Jurkat, Clone E6-1 (cell line): Measurements from ENCODE around the gene IGFBPL1.

Experiments
- DNase-seq: peaks from one replicate; pipeline ENCODE4 v3.0.0-alpha.2; 2011; ENCODE audit warnings: low read depth, low spot score
- H3K4me3 ChIP-seq: 2 replicates; pipeline ENCODE4 v1.5.1; 2011; ENCODE audit warnings: mild to moderate bottlenecking, low read length, control low read depth, moderate library complexity

IGFBPL1 gene

DNA sequence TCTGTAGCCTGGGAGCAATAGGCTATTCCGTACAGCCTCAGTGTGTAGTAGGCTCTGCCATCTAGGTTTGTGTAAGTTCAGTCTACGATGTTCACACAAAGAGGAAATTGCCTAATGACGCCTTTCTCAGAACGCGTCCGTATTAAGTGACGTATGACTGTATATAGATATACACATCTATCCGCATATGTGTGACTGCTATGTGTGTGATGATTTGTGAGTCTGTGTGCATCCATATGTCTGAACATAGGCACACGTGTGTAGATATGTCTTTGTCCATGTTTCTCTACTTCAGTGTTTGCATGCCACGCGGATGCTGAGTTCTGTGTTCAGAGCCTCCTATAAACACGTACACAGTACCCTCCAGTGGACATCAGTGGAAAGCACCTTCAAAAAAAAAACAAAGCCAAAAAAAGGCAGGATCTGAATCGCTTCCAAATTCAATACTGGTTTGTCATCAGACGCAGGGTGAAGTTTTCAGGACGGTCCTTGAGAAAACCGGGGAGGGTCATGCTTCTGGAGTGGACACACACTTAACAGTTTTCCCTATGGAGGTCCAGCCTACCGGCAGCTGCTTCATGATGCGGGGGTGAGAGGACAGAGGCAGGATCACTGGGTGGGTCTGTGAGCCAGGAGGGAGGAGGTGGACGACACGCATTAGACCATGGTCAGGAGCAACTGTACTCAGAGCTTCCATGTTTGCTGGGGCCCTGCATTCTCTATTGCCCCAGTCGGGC, 61.2 kb downstream of the IGFBPL1 start:
- peak; percentile 25 for DNase-seq

DNA sequence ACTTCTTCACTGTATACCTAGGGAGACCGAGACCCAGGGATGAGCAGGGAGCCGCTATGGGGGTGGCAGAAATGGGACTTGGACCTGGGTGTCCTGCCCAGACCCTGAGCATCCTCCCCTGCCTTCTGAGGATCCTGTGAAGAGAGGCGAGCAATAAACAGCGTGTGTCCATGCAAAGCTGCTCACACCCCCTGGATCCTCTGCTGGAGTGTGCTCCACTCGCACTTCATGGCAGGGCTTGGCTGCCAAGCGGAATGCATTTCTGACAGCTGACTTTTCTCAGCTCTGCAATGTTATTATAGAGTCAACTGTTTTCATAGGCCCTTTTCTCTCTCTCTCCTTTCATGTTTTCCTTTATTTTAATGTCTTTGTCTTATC, 62.8 kb downstream of the IGFBPL1 start:
- no peak for DNase-seq
- H3K4me3 ChIP-seq, result no peak overlapping the region

More for the DNA sequence above, 61.2 kb downstream of the IGFBPL1 start:
- no peak overlapping the region for H3K4me3 ChIP-seq

DNA sequence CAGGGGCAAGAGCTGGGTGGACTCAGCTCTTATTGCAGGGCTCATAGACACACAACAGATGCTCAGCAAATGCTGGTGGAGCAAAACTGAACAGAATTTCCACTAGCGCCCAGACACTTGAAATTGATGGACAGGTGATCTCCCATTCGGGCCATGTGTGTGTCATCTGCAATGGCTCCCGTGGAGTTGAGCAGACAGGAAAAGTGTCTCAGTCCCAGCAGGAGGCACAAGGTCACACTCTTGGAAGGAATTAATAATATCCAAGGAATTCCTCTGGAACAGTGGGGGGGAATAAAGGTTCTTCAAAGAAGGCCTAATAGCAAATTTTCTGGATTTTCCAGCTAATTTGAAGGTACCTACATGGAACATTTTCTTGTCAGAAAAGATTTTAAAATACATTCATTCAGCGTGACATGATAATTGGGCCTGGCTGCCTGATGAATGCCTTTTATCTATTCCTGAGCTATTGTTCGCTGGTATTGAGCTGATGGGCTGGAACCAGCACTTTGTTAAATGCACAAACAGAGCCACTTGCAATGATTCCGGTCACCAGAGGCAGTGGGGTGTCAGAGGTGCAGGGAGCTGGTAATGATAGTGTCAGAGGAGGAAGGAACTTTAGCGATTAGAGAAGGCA, 63.3 kb downstream of the IGFBPL1 start:
- no peak for DNase-seq

DNA sequence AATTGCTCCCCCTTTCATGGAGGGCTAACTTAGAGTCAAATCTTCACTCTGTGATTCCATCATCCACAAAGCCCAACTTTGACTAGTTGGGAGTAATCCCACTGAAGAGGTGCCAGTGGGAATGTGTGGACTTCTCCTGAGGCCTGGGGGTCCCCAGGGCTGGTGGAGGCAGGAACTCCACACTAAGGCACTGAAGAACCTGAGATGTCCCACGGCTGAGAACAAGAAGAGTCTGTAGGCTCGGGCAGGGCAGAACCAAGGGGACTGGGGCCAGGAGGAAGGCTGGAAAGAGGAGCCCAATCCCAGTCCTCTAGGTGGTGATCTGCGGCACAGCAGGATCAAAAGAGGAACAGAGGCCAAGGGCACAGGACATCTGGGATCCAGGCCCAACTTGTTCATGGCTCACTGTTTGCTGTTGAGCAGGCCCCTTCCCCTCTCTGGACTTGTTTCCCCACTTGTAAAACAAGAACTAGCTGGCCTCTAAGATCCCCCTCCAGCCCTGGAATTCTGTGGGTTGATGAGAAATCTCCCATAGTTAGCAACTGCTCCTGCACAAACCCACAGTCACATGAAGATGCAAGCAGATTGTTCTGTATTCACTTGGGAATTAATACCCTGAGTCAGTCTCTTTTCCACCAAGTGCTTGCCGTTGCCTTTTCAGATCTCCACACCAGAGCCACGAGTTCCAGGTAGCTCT, 64.4 kb downstream of the IGFBPL1 start:
- no peak for DNase-seq
- H3K4me3 ChIP-seq, result no peak overlapping the region

More for the DNA sequence above, 63.3 kb downstream of the IGFBPL1 start:
- H3K4me3 ChIP-seq, result no peak overlapping the region

DNA sequence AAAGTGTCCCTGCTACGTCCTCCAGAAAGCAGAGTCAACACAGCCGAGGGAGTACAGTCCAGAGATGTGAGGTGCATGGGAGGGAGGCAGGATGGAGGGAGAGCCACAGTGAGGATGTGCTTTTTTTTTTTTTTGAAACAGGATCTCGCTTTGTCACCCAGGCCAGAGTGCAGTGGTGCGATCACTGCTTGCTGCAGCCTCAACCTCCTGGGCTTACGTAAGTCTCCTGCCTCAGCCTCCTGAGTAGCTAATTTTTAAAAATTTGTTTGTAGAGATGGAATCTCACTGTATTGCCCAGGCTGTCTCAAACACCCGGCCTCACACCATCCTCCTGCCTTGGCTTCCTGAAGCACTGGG, 65.0 kb downstream of the IGFBPL1 start:
- no peak for DNase-seq
- no peak overlapping the region for H3K4me3 ChIP-seq

DNA sequence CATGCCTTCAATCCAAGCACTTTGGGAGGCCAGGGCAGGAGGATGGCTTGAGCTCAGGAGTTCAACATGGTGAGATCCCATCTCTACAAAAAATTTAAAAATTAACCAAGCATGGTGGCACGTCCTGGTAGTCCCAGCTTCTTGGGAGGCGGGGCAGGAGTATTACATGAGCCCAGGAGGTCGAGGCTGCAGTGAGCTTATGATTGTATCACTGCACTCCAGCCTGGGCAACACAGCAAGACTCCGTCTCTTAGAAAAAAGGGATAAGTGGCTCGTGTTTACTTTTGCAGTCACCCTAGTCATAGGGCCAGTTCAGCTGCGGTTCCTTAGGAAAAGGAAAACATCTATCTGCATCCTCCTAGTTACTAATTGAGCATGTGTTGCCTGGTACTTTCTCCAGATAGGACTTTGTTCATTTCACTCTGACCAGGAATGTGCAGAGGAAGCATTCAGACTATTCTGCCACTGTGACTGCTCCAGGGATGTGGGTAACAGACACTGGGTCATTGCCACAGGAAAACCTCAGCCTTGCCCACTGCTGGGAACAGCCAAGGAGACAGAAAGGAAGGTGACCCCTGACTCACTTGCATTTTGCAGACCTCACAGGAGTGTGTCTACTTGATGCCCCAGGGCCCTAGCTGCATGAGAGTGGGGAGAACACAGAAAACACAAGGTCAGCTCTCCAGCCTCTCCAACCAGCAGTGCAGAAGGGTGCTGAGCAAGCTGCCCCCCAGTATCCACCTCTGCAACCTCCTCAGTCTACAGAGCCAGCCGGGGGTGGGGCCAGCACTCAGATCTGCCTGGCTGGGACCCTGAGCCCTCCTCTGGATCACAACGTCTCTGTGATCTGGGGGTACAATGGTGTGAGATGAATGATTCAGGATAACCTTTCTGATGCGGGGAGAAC, 65.6 kb downstream of the IGFBPL1 start:
- H3K4me3 ChIP-seq, result no peak overlapping the region
- no peak for DNase-seq

DNA sequence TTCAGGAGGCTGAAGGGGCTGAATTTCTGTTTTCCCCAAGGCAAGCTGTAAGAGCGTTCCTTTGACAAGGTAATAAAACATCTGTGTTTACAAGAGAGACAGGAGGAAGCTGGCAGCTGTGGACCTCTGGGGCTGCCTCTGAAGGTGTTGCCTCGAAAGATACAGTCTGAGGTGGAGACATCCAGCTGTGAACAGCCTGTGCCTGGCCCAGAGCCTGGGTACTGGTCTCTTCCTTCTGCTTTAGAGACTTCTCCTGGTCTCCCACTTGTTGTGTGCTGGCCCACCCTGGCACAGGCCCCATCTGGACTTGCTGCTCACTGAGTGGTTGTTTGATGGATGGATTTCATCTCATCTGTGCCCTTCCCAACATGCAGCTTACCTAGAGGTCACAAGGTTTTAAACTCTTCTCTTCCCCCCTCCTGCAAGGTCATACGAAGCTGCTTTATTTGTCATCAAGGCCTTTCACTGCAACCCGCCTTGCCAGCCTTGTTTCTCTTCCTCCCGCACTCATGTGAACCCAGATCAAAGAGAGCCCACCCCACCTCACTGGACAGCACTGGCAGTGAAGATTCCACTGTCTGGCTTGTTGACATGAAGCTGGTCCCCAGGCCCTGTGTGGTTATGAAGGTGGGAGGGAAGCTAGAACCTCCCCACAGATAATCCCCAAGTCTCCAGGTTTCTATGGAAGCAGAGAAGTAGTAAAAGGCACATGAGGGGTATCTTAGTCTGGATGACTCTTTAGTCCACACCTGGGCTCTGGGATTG, 66.7 kb downstream of the IGFBPL1 start:
- no peak for DNase-seq
- H3K4me3 ChIP-seq, result no peak overlapping the region

DNA sequence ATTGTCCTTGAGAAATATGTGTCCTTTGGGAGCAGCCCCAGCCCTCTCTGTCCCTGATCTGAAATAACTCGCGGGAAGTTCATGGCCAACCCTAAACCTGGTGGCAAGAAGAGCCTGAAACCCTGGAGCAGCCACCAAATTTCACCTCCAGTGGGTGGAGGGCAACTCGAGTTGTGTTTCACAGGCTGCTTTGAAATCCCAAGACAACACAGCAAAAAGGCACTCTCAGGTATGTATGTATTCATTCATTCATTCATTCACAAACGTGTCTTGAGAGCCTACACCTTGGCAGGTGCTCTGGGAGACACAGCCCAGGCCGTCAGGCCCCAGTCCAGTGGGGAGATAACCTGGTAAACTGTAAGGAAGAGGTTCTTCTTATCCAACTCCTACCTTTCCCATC, 67.4 kb downstream of the IGFBPL1 start:
- no peak overlapping the region for H3K4me3 ChIP-seq
- DNase-seq, result no peak
